ENCODE data around the gene GALNT15. TPM values are rescaled to one million over a fixed set of nuclear protein-coding genes. Genes with fewer than 3 reads are reported as not detected.

GALNT15 gene, protein sequence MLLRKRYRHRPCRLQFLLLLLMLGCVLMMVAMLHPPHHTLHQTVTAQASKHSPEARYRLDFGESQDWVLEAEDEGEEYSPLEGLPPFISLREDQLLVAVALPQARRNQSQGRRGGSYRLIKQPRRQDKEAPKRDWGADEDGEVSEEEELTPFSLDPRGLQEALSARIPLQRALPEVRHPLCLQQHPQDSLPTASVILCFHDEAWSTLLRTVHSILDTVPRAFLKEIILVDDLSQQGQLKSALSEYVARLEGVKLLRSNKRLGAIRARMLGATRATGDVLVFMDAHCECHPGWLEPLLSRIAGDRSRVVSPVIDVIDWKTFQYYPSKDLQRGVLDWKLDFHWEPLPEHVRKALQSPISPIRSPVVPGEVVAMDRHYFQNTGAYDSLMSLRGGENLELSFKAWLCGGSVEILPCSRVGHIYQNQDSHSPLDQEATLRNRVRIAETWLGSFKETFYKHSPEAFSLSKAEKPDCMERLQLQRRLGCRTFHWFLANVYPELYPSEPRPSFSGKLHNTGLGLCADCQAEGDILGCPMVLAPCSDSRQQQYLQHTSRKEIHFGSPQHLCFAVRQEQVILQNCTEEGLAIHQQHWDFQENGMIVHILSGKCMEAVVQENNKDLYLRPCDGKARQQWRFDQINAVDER
- under 1 TPM in 1 of 5 donors, not detected in 4; 0.06 TPM for total RNA-seq
- total RNA-seq (2013): 0.09 TPM
- 0 to 0.18 (median 0) reads per million in 29 experiments for total RNA-seq

GRCh38 chr3:16174389-16174788 is at the start of gene GALNT15:
GALNT15 (plus strand) TSS chr3:16174680; CDS start chr3:16175152, 472 bp downstream.
- H3K4me1 ChIP-seq (ENCODE audit: control insufficient read depth in 1 of 2, extremely low read depth in 1 of 2, insufficient read depth in 2 of 2, low read length in 2 of 2): peaks cover 0 to 6% of the 10 kb centered on the region in 2 experiments
- Mint-ChIP-seq H3K36me3 (no peaks in the 10 kb centered on the region), H3K4me3 (no peak within 1 kb of the TSS), H3K27me3 (peaks cover 18 to 23% of the 10 kb centered on the region in 2 donors), H3K4me1 (peaks cover 4 to 8% (median 5%) of the 10 kb centered on the region in 3 donors), H3K27ac (no peak within 1 kb of the TSS), H3K9me3 (no peaks in the 10 kb centered on the region)
- peaks cover 0 to 19% of the 10 kb centered on the region in 2 experiments for H3K27me3 ChIP-seq (replicated peaks in 1 of 2; ENCODE audit: control insufficient read depth in 2 of 2, extremely low read depth in 1 of 2, insufficient read depth in 2 of 2, low read length in 1 of 2)
- POLR2A ChIA-PET: no interaction called here
- H3K27ac ChIP-seq (ENCODE audit: low read length): no peak within 1 kb of the TSS
- 80% methylated on average over 4 of the region's 8 CpGs for WGBS (ENCODE audit: insufficient coverage)
- H3K9me3 ChIP-seq: no peaks in the 10 kb centered on the region
- CTCF ChIA-PET: interaction anchor here (0.9 to 1.0 kb wide), 2 partner anchors 8 to 15 kb away, joined by 3 to 5 read pairs; no protein-coding TSS in a partner anchor
- no peaks in the 10 kb centered on the region for H3K36me3 ChIP-seq (ENCODE audit: control insufficient read depth in 2 of 2, extremely low read depth in 1 of 2, insufficient read depth in 1 of 2, low read length in 1 of 2)
- H3K4me3 ChIP-seq (ENCODE audit: control insufficient read depth in 1 of 2, extremely low read depth in 1 of 2, low read length in 1 of 2): no peak within 1 kb of the TSS
- ATAC-seq (replicated peaks in 1 of 4): no peak
- DNase-seq: no peak

DNA sequence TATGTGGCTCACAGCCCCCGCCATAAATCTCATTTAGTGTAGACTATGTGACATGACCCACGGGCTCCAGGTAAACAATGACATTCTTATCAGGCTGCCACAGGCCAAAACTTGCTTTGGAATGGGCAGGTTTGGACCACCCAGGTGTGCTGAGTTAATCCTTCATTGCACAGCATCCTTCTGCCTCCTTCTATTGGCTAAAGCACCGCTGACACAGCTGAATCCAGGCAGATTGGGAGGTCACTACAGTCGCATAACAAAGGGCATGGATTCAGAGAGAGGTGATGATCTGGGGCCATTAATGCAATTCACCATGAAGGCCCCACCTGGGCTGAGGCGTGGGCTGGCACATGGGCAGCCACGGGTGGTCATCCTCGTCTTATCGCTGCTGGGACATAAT is 47.8 kb upstream of the GALNT15 start:
- ChIA-PET POLR2A (no interaction called here), CTCF (no interaction called here)
- Histone ChIP-seq H3K9me3 (no peaks in the 10 kb centered on the region), H3K36me3 (ENCODE audit: control insufficient read depth in 2 of 2, extremely low read depth in 1 of 2, insufficient read depth in 1 of 2, low read length in 1 of 2) (no peaks in the 10 kb centered on the region), H3K4me1 (ENCODE audit: control insufficient read depth in 1 of 2, extremely low read depth in 1 of 2, insufficient read depth in 2 of 2, low read length in 2 of 2) (no peaks in the 10 kb centered on the region), H3K4me3 (ENCODE audit: control insufficient read depth in 1 of 2, extremely low read depth in 1 of 2, low read length in 1 of 2) (no peak overlapping the region), H3K27me3 (replicated peaks in 1 of 2; ENCODE audit: control insufficient read depth in 2 of 2, extremely low read depth in 1 of 2, insufficient read depth in 2 of 2, low read length in 1 of 2) (peaks cover 0 to 3% of the 10 kb centered on the region in 2 experiments), H3K27ac (ENCODE audit: low read length) (no peak overlapping the region)
- no peaks in the 10 kb centered on the region for H3K36me3 Mint-ChIP-seq
- 87% methylated on average over 8 of the region's 8 CpGs for WGBS (ENCODE audit: insufficient coverage)
- DNase-seq: no peak
- peaks cover 0 to 5% of the 10 kb centered on the region in 2 donors for H3K27me3 Mint-ChIP-seq
- no peak for ATAC-seq (replicated peaks in 1 of 4)
- no peaks in the 10 kb centered on the region for H3K4me1 Mint-ChIP-seq
- H3K27ac Mint-ChIP-seq: no peak overlapping the region
- no peak overlapping the region for H3K4me3 Mint-ChIP-seq
- H3K9me3 Mint-ChIP-seq: no peaks in the 10 kb centered on the region

DNA sequence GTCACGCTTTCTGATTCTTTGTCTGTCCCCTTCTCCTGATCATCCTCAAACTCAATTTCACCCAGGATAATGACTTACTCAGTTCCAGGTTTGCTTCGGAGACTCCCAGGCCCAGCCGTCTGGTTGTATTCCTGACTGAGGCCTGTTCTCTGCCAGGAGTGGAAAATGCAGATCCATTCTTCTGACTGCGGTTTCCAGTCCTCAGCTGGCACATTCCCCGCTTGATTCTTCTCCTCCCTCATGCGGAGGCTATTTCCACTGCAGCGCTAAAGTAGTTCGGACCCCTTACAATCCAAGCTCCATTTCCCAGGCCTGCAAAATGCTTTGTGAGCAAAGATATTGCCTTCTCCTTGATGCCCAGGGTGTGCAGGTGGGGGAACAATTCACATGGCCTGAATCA is 47.2 kb upstream of the GALNT15 start:
- no peaks in the 10 kb centered on the region for H3K36me3 Mint-ChIP-seq
- DNase-seq: no peak
- WGBS (ENCODE audit: insufficient coverage): 98% methylated on average over 7 of the region's 8 CpGs
- Histone ChIP-seq H3K4me1 (ENCODE audit: control insufficient read depth in 1 of 2, extremely low read depth in 1 of 2, insufficient read depth in 2 of 2, low read length in 2 of 2) (no peaks in the 10 kb centered on the region), H3K36me3 (ENCODE audit: control insufficient read depth in 2 of 2, extremely low read depth in 1 of 2, insufficient read depth in 1 of 2, low read length in 1 of 2) (no peaks in the 10 kb centered on the region), H3K4me3 (ENCODE audit: control insufficient read depth in 1 of 2, extremely low read depth in 1 of 2, low read length in 1 of 2) (no peak overlapping the region), H3K9me3 (no peaks in the 10 kb centered on the region), H3K27me3 (replicated peaks in 1 of 2; ENCODE audit: control insufficient read depth in 2 of 2, extremely low read depth in 1 of 2, insufficient read depth in 2 of 2, low read length in 1 of 2) (peaks cover 0 to 3% of the 10 kb centered on the region in 2 experiments), H3K27ac (ENCODE audit: low read length) (no peak overlapping the region)
- no peak for ATAC-seq (replicated peaks in 1 of 4)
- no peak overlapping the region for H3K4me3 Mint-ChIP-seq
- POLR2A ChIA-PET: no interaction called here
- H3K4me1 Mint-ChIP-seq: no peaks in the 10 kb centered on the region
- H3K27ac Mint-ChIP-seq: no peak overlapping the region
- H3K9me3 Mint-ChIP-seq: no peaks in the 10 kb centered on the region
- CTCF ChIA-PET: no interaction called here
- peaks cover 0 to 5% of the 10 kb centered on the region in 2 donors for H3K27me3 Mint-ChIP-seq

DNA sequence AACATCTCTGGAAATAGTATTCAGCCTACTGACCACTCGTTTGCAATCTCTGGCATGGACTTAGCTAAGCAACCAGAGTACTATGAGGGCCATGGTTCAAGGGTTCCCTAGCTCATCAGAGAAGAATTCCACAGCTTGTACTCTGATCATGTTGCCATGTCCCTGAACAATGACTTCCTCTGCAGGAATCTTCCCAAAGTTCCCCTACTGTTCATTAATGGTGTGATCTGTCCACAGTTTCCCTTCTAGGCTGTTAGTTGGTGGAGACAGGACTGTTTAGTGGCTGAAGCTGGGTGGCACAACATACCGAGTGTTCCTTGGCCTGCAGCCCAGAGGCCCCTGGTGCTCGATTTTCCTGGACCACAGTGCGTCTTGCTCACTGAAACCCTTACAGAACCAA is 44.4 kb upstream of the GALNT15 start:
- POLR2A ChIA-PET: no interaction called here
- Mint-ChIP-seq H3K27ac (no peak overlapping the region), H3K36me3 (no peaks in the 10 kb centered on the region), H3K9me3 (peaks cover 0 to 7% (median 0%) of the 10 kb centered on the region in 3 donors), H3K4me1 (no peaks in the 10 kb centered on the region), H3K27me3 (peaks cover 2 to 5% of the 10 kb centered on the region in 2 donors), H3K4me3 (no peak overlapping the region)
- Histone ChIP-seq H3K4me3 (ENCODE audit: control insufficient read depth in 1 of 2, extremely low read depth in 1 of 2, low read length in 1 of 2) (no peak overlapping the region), H3K36me3 (ENCODE audit: control insufficient read depth in 2 of 2, extremely low read depth in 1 of 2, insufficient read depth in 1 of 2, low read length in 1 of 2) (no peaks in the 10 kb centered on the region), H3K27me3 (replicated peaks in 1 of 2; ENCODE audit: control insufficient read depth in 2 of 2, extremely low read depth in 1 of 2, insufficient read depth in 2 of 2, low read length in 1 of 2) (peaks cover 0 to 3% of the 10 kb centered on the region in 2 experiments), H3K4me1 (ENCODE audit: control insufficient read depth in 1 of 2, extremely low read depth in 1 of 2, insufficient read depth in 2 of 2, low read length in 2 of 2) (no peaks in the 10 kb centered on the region), H3K27ac (ENCODE audit: low read length) (no peak overlapping the region), H3K9me3 (no peaks in the 10 kb centered on the region)
- CTCF ChIA-PET: no interaction called here
- ATAC-seq (replicated peaks in 1 of 4) (no peak), DNase-seq (no peak)
- 78% methylated on average over 4 of the region's 4 CpGs for WGBS (ENCODE audit: insufficient coverage)

GRCh38 chr3:16132190-16132589 is 42.3 kb upstream of the GALNT15 start:
- WGBS (ENCODE audit: insufficient coverage): 84% methylated on average over 7 of the region's 7 CpGs
- no peak for ATAC-seq (replicated peaks in 1 of 4)
- Histone ChIP-seq H3K27me3 (replicated peaks in 1 of 2; ENCODE audit: control insufficient read depth in 2 of 2, extremely low read depth in 1 of 2, insufficient read depth in 2 of 2, low read length in 1 of 2) (no peaks in the 10 kb centered on the region), H3K27ac (ENCODE audit: low read length) (no peak overlapping the region), H3K4me3 (ENCODE audit: control insufficient read depth in 1 of 2, extremely low read depth in 1 of 2, low read length in 1 of 2) (no peak overlapping the region), H3K4me1 (ENCODE audit: control insufficient read depth in 1 of 2, extremely low read depth in 1 of 2, insufficient read depth in 2 of 2, low read length in 2 of 2) (no peaks in the 10 kb centered on the region), H3K9me3 (no peaks in the 10 kb centered on the region), H3K36me3 (ENCODE audit: control insufficient read depth in 2 of 2, extremely low read depth in 1 of 2, insufficient read depth in 1 of 2, low read length in 1 of 2) (no peaks in the 10 kb centered on the region)
- Mint-ChIP-seq H3K36me3 (no peaks in the 10 kb centered on the region), H3K27me3 (peaks cover 2 to 5% of the 10 kb centered on the region in 2 donors), H3K4me3 (no peak overlapping the region), H3K27ac (no peak overlapping the region), H3K9me3 (peaks cover 0 to 12% (median 3%) of the 10 kb centered on the region in 3 donors), H3K4me1 (no peaks in the 10 kb centered on the region)
- POLR2A ChIA-PET: interaction anchor here in 1 of 2 donors (0.6 kb wide), 1 partner anchor 1096 kb away, joined by 3 read pairs; no protein-coding TSS in a partner anchor
- CTCF ChIA-PET: interaction anchor here in 1 of 2 donors (0.7 kb wide), 1 partner anchor 307 kb away, joined by 3 read pairs; no protein-coding TSS in a partner anchor
- DNase-seq: no peak

DNA sequence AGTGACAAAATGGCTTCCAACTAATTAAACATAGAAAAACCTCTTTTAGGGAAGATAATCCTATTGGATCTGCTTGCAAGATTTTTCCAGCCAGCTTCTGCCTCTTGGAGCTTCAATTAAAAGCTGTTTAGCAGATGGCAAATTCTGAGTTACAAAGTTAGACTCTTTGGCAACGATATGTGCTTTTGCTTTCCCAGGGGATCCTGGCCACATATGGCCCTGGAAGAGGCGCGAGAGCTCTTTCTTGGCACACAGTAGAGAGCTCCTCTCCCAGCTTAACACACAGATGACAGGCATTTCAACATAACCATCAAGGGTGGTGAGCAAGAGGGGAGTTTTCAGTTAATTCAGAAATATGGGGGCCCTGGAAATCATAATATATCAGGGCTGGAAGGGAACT is 41.6 kb upstream of the GALNT15 start:
- Histone ChIP-seq H3K4me1 (ENCODE audit: control insufficient read depth in 1 of 2, extremely low read depth in 1 of 2, insufficient read depth in 2 of 2, low read length in 2 of 2) (no peaks in the 10 kb centered on the region), H3K36me3 (ENCODE audit: control insufficient read depth in 2 of 2, extremely low read depth in 1 of 2, insufficient read depth in 1 of 2, low read length in 1 of 2) (no peaks in the 10 kb centered on the region), H3K27me3 (replicated peaks in 1 of 2; ENCODE audit: control insufficient read depth in 2 of 2, extremely low read depth in 1 of 2, insufficient read depth in 2 of 2, low read length in 1 of 2) (peaks cover 0 to 5% of the 10 kb centered on the region in 2 experiments), H3K4me3 (ENCODE audit: control insufficient read depth in 1 of 2, extremely low read depth in 1 of 2, low read length in 1 of 2) (no peak overlapping the region), H3K27ac (ENCODE audit: low read length) (no peak overlapping the region), H3K9me3 (no peaks in the 10 kb centered on the region)
- WGBS (ENCODE audit: insufficient coverage): no CpG with 5 or more reads among the region's 3 CpGs
- peaks cover 0 to 2% of the 10 kb centered on the region in 2 donors for H3K27me3 Mint-ChIP-seq
- no peaks in the 10 kb centered on the region for H3K36me3 Mint-ChIP-seq
- ATAC-seq (replicated peaks in 1 of 4) (no peak), DNase-seq (no peak)
- CTCF ChIA-PET: interaction anchor here in 1 of 2 donors (0.6 kb wide), 1 partner anchor 457 kb away, joined by 3 read pairs; no protein-coding TSS in a partner anchor
- POLR2A ChIA-PET: interaction anchor here in 1 of 2 donors (0.6 kb wide), 1 partner anchor 1095 kb away, joined by 3 read pairs; no protein-coding TSS in a partner anchor
- H3K27ac Mint-ChIP-seq: no peak overlapping the region
- H3K9me3 Mint-ChIP-seq: peaks cover 0 to 14% (median 4%) of the 10 kb centered on the region in 3 donors
- H3K4me3 Mint-ChIP-seq: no peak overlapping the region
- H3K4me1 Mint-ChIP-seq: no peaks in the 10 kb centered on the region

Measured in T-cell (primary cell).